ENCODE results near the gene PIAS3.
A peak's percentile ranks its signal among the peaks of the same experiment; 100 is the strongest.

Gene PIAS3

DNA sequence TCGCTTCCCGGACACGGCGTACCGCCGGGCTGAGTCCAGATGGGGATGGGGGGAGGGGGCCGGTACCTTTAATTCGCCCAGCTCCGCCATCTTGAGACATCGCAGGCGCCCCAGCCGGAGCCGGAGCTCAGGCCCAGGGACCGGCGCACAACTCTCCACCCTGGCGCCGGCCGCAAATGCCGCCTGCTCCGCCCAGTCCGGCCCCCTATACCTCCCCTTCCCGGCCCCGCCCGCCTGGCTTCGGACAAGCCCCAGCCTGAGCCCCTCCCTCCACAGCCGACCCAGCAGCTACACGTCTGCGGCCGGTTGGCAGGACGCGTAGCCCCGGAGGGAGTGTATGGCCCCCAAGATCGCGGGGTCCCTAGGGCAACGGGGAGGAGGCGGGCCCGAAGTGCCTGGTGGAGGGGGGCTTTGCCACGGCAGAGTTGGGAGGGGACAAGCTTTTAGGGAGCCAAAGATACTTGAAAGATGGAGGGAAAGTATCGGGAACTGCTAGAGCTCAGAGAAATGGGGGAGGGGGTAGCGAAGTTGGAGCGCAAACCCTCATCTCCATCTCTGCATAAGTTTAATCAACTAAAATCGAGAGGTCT lies at the start of gene PIAS3:
Gene PIAS3, minus strand, starts transcription at position 181 of the 590 bp plus-strand sequence. Its CDS starts 91 bp downstream, at position 90.
- DNase-seq: peak; percentile 84 to 91

DNA sequence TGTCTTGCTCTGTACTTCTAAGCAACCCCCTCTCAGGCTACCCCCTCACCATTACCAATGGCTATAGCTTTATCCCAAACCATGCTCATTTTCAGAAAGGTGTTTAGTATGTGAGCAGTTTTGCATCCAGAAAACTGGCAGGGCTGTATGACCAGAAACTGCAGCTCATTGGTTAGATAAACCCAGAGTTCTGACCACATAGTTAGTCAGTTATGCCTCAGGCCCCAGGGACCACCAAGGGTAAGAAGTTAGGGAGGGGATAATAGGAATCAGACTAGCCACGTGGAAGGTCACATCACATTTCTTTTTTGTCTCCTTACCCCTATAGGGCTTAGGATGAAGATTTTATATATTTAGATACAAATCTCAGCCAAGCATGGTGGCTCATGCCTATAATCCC lies 49.8 kb upstream of the PIAS3 start:
- DNase-seq: no peak

DNA sequence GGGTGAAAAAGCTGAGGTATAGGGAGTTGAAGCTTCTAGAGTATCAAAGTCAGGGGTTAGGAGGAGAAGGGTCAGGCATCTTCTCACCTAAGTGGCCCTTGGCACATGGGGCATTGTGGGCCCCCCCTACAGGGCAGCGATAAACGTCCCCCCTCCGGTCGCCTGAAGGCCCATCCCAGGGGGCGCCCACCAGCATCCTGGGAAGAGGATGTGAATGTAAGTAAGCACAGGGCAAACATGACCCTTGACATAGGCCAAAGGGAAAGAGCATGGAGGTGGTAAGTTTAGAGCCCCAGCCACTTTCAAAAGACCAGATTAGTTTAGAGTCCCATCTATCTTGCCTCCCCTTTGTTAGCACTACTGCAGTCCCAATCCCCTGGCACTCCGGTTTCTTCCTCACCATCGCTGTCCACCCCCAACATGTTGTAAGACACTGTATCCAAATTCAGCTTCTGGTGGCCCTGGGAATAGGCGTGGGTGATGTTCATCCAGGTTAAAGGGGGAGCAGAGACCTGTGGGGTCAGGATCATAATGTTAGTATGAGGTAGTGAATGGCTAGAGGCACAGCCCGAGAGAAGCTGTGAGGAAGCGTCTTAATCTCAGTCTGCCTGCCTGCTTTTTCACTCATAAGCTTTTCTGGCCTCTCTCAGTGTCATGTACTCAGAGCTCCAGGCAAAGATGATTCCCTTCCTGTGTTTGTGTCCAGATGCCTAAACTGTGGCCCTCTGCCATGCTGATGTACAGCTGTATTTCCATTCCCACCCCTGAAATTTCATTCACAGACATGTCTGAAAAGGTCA lies 48.3 kb upstream of the PIAS3 start:
- DNase-seq: no peak

DNA sequence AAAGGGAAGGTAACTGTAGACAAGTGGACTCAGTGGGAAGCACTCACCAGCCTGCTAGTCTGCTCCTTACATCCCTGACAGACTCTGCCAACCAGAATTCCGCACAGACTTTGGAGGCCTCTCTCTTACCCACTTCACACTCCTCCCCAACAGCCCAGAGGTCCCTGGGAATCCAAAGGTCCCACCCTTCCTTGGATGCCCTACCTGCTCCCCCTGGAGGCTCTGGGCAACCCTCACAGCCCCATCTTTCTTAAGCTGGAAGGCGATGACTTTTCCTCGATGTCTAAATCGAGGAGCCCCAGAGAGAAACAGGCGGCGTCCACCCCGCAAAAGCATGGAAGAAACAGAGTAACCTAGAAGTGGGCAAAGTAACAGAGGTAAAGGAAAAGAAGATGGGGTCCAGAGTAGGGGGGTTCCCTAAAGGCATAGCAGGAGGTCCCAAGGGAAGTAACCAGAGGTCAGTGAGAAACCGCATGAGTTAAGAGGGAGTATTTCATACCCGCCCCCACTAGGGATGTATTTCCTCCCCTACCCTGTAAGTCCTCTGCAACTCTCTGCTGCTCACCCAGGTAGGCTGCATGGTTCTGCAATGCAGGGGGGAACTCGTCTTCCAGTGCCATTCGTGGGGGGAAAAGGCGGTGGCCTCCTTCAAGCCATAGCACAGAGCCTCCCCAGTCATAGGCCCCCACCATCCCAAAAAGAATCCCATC lies 42.6 kb upstream of the PIAS3 start:
- DNase-seq: no peak

DNA sequence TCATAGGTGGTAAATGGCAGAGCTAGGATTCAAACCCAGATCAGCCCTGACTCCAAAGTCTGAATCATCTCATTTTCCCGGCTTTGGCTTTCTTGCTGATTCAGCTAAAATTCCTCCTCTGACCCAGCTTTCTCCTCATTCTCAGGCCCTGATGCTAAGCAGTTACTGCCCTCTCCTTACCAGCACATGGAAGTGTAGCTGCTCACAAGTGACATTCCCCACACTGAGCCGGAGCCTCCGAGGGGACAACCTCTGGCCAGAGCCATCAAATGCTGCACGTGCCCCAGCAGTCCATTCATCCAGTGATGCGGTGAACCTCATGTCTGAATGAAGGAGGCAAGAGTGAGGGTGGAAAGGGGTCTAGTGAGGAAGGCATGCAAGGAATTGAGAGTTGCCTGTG lies 39.9 kb upstream of the PIAS3 start:
- no peak for DNase-seq

DNA sequence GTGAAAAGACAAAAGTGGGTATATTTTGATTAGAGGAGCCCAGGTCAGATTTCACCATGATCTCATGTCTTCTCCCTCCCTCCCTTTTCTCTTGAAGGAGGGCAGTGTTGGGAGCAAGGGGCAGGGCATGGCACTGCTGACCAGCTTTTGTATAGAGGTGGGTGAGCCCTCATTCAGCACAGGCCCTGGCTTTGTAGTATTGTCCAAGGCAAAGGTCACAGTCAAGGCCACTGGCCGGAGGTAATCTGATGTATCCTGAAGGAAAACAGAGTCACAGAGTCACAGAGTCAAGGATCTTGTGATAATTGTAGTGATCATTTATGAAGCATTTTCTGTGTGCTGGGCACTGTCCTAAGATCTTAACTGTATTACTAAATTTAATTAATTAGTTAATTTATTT lies 39.1 kb upstream of the PIAS3 start:
- no peak for DNase-seq

DNA sequence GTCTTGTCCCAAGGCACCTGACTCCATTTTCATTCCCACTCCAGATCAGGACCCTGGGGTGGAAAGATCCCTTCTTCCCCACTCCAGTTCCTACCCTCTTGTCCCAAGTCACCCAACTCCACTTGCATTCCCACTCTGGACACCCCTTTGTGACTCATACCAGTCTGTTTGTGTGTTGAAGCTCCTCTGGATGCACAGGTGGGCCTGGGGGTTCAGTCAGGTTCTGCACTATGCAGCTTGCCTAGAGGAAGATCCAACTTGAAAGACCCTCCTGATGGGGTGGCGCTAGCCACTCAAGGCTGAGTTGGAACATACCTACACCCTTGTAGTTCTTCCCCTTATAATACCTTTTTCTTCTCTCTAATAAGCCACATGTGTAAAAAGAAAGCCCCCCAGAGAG lies 36.6 kb upstream of the PIAS3 start:
- no peak for DNase-seq

DNA sequence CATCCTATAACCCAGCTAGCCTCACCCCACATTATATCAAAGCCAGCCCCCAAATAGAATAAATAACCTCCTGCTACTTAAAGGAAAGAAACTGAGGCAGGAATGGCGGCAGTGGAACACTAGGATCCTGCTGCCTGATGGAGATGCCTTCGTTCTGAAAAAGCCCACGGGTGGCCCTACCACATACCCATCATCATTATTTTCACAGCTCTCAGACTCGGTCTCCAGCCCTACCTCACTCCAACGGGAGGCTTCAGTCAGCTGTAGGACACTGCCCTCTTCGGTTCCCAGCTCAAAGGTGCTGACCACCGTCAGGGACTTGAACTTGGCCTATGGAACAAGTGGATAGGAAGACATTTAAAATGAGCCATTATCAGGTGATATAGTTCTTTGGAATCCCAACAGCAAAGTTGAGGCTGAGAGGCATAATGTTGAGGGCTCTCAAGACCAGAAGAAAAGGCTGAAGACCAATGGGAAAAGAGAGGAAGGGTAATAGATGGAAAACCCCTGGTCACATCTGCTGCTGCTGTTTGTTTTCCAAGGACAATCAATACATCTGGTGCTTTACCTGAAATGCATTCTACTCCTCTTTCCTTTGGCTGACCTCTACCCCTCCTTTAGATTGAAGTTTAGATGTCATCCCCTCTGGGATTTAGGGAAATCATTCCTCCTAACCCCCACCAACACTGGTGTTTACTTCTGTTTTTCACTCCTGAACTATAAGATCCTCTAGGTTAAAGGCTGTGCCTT lies 34.6 kb upstream of the PIAS3 start:
- DNase-seq: no peak

DNA sequence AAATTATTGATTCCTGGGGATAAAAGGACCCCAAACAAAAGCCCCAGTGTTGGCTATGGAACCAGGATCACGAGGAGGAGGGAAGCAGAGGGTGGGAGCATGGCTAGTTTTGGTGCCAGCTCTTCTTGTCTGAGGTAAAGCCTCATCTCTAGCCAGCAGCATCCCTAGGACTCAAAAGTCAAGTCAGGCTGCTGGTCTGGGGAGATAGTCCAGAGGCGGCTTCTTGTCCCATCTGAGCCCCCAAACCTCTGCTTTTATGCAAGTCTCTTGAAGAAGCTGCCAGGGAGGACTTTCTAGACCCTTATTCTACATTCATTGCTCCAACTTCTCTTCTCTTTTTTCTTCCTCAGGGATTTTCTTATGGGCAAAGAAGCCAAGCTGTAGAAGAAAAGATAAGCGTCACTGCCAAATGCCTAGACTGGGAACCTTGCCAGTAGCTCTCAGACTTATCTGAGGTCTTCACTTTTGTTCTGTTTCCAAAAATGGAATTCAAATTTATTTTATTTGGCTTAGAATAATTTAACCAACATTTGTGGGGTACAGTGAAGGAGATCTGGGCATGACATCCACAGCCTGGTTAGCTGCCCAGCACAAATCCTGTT lies 33.7 kb upstream of the PIAS3 start:
- DNase-seq: no peak

DNA sequence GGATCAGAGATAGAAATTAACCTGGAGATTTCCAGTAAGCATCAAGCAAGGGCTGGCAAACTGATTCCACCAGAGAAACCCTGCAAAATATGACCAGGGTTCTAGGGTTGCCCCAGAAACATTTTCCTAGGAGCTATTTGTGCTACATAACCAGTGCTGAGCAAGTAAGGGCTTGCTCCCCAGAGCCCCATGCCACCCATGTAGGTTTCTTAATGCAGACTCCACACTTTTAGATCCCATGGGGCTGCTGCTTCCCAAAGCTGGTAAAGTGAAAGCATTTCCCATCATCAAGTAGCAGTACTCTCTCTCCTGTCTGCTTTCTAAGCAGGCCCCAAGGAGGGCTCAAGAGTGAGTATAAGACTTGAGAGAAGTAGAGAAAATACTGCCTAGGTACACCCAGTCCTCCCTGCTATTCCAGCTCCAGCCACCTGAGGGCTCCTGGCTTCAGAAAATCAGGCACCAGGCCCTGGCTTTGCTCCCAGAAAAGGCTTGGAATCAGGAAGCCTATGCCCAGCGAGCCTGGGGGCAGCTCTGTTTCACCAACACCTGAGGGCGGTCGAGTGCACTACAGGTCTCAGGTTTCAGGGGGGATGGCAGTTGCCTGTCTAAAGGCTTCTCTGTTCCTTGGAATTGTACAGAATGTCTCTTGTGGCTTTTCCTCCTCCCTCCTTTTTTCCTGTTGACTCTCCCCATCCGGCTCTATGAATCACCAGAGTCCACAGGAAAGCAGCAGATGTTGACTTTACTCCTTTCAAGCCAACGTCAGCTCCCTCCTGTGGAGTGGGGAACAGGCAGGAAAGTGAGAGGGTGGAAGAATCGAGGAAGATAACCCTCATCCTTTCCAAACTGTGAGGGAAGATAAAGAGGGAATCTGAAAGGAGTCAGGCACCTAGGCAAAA lies 33.0 kb upstream of the PIAS3 start:
- peak; percentile 68 for DNase-seq

DNA sequence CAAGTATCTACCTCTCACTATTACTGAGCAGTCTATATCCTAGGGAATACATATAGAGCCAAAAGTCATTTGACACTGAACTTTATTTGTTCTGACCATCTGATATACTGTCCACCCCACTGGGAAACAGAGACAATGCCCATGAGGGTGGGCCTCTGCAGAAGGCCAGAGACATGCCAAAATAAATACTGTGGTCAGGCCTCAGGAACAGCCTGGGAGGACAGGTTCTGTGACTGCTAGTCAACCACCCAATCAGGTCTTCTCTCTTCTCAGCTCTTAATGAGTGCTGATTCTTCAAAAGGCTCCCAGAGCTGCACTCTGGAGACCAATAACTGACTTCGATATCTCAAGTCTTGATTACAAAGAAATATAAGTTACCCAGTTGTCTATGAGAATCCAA lies 32.3 kb upstream of the PIAS3 start:
- DNase-seq: no peak

DNA sequence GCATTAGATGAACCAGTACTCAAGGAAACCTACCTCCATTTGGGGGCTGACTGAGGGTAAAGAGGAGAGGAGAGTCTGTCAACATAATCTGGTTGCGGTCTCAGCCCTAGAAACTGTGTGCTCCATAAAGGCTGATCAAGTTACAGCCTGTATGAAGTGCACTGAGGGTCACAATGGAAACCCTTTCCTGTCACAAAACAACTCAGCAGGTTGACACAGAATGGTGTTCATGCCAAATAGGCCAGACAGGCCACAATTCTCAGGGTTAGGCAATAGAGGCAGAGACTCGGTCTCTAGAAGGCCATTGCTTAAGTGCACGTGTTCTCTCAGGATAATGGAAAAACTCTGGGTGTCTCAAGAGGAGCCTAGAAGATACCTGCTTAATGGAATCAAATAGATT lies 30.8 kb upstream of the PIAS3 start:
- no peak for DNase-seq

DNA sequence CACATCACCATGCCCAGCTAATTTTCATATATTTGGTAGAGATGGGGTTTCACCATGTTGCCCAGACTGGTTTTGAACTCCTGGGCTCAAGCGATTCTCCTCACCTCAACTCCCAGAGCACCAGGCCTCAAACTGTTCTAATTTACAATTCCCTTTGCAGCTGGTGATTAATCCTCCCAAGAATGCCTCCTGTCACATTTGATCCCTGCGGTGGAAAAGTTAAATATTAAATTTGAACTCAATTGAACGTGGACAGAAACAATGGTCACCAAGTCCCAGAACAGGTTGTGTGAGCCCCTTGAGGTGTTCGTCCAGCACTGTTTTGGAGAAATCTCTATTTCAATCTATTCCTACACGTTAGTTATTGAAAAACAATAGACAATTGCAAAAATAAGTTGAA lies 28.8 kb upstream of the PIAS3 start:
- DNase-seq: no peak

DNA sequence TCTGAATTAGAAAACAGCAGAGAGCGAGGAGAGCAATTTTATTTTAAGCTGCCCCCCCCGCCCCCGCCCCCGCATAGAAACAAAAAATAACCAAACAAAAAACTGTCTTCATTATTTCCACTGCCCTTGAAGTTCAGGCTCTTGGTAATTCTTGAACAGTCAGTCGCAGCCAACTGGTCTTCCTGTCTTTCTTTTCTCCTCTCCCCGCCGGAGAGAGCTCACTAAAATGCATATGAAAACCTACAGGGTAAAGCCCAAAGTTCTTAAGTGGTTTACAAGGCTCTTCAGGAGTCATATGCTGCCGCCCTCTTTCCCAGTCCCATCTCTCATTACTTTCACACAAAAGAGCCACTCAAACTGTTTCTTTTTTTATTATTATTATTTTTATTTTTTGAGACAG lies 27.9 kb upstream of the PIAS3 start:
- DNase-seq: no peak

DNA sequence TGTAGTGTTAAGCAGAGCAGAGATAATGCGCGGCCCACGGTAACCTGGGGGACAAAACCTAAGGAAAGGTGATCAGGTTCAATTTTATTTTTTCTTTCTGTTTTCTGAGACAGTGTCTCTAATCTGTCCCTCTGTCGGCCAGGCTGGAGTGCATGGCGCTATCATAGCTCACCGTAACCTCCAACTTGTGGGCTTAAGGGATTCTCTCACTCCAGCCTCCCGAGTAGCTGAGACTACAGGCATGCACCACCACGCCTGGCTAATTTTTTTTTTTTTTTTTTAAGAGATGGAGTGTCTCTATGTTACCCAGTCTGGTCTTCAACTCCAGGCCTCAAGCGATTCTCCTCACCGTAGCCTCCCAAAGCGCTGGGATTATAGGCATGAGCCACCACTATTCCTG lies 27.5 kb upstream of the PIAS3 start:
- no peak for DNase-seq

DNA sequence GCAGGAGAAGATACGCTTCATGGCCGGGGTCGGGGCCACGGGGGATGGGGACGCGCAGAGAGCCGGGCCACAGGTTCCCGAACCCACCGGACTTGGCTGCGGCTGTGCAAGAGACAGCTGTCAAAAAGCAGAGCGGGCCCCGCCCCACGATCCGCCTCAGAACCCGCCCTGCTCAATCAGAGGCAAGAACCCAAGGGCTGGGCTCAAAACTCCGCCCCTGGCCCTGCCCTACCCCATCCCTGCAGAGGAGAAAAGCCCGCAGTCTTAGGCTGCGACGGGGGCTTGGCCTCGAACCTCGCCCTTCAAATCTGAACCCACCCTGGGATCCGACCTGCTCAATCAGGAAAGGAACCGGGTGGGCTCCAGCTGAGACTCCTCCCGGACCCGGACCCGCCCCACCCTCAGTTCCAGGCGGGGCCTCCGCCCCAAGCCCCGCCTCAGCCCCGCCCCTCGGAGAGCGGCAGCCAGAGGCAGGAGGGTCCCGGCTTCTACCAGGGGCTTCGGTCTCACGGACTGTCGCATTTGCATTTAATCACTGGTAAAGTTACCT lies 26.9 kb upstream of the PIAS3 start, which contains the start of gene ANKRD35:
Gene ANKRD35, minus strand, starts transcription at position 129 of the 550 bp plus-strand sequence. Its CDS starts 108 bp downstream, at position 21.
- DNase-seq: peak; percentile 91 to 93

DNA sequence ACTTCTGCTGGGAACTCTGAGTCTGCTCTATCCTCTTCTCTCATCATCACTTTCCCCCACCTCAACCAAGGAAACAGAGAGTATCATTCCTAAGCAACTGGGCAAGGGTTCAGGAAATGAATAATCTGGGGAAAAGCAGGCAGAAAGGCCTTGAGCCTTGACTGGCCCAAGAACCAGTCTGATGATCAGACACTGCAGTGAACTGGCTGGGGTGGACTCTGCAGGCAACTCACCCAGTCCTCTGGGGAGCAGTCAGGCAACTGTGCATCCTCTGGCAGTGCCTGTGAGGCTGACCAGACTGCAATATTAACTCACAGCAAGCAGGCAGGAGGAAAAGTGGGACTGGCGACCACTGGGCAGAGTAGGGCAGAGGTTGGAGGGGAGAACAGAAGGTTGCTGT lies 25.8 kb upstream of the PIAS3 start:
- DNase-seq: no peak

DNA sequence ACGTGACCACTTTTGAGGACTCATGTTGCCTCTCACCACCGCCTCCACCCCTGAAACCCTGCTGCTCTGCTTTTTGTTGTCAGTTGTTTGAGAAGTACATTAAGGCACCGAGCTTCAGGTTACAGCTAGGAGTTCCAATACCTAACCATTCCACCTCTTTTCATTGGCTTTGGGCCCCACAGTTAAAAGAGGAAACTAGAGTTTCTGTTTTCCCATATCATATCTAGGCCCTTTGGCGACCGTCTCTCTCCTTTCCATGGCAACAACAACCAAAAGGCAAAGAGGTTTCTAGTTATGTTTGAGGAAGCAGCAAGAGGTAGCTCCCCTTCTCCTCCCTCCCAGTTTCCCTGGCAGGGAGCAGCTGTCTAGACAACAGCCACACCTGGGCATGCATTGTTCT lies 20.9 kb upstream of the PIAS3 start:
- DNase-seq: no peak

DNA sequence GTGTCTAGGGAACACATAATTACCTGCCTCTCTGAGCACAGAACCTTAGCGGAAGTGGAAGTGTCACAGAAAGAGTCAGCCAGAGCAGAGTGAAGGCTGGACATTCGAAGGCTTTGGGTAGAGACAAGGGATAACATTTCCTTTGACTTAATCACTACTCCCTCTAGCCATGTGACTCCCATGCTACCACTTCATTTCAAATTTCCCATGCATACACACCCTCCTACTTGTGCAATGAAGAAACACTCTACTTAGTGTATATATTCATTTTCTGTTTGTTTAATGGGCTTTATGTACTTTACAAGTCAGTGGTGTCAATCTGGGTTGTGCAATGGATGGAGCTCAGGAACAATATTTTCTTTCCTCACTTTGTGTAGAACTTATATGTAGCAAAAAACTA lies 19.8 kb upstream of the PIAS3 start:
- DNase-seq: no peak

DNA sequence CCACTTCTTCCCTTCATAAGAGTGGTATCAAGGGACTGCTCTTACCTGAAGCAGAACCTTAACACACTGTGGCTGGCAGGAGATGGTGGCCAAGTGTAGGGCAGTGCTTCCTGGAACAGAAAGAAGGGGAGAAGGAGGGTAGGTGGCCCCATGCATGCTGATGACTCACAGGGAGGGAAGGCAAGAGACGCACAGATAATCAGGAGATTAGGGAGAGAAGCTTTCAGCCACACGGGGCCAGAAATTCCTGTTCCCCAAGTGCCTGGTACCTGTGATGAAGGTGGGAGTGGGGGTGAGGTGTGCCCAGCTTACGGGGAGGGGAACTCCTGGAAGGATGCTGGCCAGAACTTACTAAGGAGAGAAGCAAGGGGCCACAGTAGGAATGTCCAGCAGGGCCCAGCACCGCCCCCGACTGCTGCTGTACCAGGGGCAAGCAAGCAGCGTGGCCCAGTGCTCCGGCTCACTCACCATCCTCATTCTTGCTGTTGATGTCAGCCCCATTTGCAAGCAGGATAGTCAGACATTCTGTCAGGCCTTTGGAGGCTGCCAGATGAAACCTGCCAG lies 19.1 kb upstream of the PIAS3 start:
- no peak for DNase-seq

DNA sequence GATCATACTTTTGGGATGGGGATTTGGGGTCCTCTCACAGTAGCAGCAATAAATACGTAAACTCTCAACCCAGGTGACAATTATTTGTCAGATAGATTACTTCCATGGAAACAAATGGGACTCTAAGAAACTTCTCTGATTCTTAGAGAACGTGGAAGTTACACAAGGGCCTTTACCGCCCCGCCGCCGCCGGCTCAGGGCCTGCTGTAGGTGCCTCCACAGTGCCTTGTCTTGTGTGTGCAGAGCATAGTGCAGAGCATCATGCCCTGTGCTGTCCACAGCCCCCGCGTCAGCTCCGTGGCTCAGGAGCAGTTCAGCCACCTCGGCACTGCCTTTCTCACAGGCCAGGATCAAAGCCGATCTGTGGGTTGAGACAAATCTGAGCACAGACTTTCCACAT lies 15.8 kb upstream of the PIAS3 start:
- no peak for DNase-seq

All from stimulated activated CD4-positive, alpha-beta T cell treated with anti-CD3 and anti-CD28 coated beads, Interleukin-2, amount 100 ng/mL, for 24 hours (primary cell).